GM21423 (cell line): Measurements from ENCODE around the gene USP17L27.
"Not testable (repeated sequence)": the region's sequence is repeated elsewhere in the genome, so short reads cannot be mapped to it uniquely, and the experiment has no call there.

Experiments used
- ATAC-seq: cut with Tn5 transposase; IDR thresholded peaks from one replicate; pipeline ENCODE4 v1.9.1; 2021; ENCODE audit warnings: mild to moderate bottlenecking, moderate library complexity; ENCODE audit not compliant: unreplicated experiment

Gene USP17L27, protein sequence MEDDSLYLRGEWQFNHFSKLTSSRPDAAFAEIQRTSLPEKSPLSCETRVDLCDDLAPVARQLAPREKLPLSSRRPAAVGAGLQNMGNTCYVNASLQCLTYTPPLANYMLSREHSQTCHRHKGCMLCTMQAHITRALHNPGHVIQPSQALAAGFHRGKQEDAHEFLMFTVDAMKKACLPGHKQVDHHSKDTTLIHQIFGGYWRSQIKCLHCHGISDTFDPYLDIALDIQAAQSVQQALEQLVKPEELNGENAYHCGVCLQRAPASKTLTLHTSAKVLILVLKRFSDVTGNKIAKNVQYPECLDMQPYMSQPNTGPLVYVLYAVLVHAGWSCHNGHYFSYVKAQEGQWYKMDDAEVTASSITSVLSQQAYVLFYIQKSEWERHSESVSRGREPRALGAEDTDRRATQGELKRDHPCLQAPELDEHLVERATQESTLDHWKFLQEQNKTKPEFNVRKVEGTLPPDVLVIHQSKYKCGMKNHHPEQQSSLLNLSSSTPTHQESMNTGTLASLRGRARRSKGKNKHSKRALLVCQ

DNA sequence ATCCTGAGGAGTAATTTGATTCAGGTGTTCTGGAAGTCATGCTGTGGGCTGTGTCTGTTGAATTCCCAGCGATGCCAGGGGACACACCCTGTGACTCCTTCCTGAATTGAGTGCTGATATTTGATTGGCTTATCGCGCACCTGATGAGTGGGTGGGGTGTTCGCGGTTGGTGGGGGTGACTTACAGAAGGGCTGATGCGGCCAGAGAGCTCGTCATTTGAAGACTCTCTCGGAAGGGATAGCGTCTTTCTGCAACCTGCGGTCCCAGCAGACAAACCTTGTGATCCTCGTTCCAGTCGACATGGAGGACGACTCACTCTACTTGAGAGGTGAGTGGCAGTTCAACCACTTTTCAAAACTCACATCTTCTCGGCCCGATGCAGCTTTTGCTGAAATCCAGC, at the start of gene USP17L27:
Gene USP17L27, plus strand, starts transcription at position 301 of the 400 bp plus-strand sequence. Its CDS starts 0 bp downstream, at position 301.
- not testable (repeated sequence) for ATAC-seq

DNA sequence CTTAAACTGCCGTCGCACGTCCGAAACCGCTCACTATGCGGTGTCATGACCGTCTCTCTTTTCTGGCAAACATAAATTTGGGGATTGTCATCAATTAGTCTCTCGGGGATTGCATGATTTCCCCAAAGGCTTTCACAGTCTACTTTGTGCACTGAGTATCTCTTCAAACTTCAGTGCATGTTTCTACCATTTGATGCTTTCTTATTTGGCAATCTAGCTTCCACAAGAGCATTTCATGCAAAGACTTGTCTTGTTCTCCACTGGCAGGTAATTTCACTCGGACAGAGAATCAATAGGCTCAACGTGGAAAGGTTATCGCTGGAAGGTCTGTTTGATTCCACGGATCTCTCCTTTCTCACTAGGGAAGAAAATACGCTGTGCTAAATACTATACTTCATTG, 19.8 kb upstream of the USP17L27 start:
- not testable (repeated sequence) for ATAC-seq

DNA sequence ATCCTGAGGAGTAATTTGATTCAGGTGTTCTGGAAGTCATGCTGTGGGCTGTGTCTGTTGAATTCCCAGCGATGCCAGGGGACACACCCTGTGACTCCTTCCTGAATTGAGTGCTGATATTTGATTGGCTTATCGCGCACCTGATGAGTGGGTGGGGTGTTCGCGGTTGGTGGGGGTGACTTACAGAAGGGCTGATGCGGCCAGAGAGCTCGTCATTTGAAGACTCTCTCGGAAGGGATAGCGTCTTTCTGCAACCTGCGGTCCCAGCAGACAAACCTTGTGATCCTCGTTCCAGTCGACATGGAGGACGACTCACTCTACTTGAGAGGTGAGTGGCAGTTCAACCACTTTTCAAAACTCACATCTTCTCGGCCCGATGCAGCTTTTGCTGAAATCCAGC, 19.1 kb upstream of the USP17L27 start, which contains the start of gene USP17L24:
Gene USP17L24, plus strand, starts transcription at position 301 of the 400 bp plus-strand sequence. Its CDS starts 0 bp downstream, at position 301.
- ATAC-seq, result not testable (repeated sequence)

- not testable (repeated sequence) for ATAC-seq
These were observed 14.3 kb upstream of the USP17L27 start, which contains the start of gene USP17L25 for GRCh38 chr4:9329611-9330010. USP17L25 (plus strand) TSS chr4:9329911; CDS start chr4:9329911, 0 bp downstream.

DNA sequence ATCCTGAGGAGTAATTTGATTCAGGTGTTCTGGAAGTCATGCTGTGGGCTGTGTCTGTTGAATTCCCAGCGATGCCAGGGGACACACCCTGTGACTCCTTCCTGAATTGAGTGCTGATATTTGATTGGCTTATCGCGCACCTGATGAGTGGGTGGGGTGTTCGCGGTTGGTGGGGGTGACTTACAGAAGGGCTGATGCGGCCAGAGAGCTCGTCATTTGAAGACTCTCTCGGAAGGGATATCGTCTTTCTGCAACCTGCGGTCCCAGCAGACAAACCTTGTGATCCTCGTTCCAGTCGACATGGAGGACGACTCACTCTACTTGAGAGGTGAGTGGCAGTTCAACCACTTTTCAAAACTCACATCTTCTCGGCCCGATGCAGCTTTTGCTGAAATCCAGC, 9.6 kb upstream of the USP17L27 start, which contains the start of gene USP17L26:
Gene USP17L26, plus strand, starts transcription at position 301 of the 400 bp plus-strand sequence. Its CDS starts 0 bp downstream, at position 301.
- not testable (repeated sequence) for ATAC-seq

GRCh38 chr4:9339103-9339502, 4.8 kb upstream of the USP17L27 start, which contains the start of gene USP17L5:
USP17L5 (plus strand) TSS chr4:9339403; CDS start chr4:9339403, 0 bp downstream.
- not testable (repeated sequence) for ATAC-seq

- ATAC-seq, result not testable (repeated sequence)
These were observed 4.6 kb downstream of the USP17L27 start, which contains the start of gene USP17L28 for GRCh38 chr4:9348593-9348992. USP17L28 (plus strand) TSS chr4:9348893; CDS start chr4:9348893, 0 bp downstream.

GRCh38 chr4:9350866-9351265, 6.9 kb downstream of the USP17L27 start:
- not testable (repeated sequence) for ATAC-seq

DNA sequence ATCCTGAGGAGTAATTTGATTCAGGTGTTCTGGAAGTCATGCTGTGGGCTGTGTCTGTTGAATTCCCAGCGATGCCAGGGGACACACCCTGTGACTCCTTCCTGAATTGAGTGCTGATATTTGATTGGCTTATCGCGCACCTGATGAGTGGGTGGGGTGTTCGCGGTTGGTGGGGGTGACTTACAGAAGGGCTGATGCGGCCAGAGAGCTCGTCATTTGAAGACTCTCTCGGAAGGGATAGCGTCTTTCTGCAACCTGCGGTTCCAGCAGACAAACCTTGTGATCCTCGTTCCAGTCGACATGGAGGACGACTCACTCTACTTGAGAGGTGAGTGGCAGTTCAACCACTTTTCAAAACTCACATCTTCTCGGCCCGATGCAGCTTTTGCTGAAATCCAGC, 9.4 kb downstream of the USP17L27 start, which contains the start of gene USP17L29:
Gene USP17L29, plus strand, starts transcription at position 301 of the 400 bp plus-strand sequence. Its CDS starts 0 bp downstream, at position 301.
- ATAC-seq, result not testable (repeated sequence)

- not testable (repeated sequence) for ATAC-seq
These were observed 18.9 kb downstream of the USP17L27 start, which contains the start of gene USP17L30 for GRCh38 chr4:9362829-9363228. USP17L30 (plus strand) TSS chr4:9363129; CDS start chr4:9363129, 0 bp downstream.

- ATAC-seq, result not testable (repeated sequence)
These were observed 35.9 kb downstream of the USP17L27 start for GRCh38 chr4:9379881-9380280.

- not testable (repeated sequence) for ATAC-seq
These were observed 37.1 kb downstream of the USP17L27 start for GRCh38 chr4:9381012-9381534.

GRCh38 chr4:9384126-9384525, 40.2 kb downstream of the USP17L27 start:
- ATAC-seq, result no peak

DNA sequence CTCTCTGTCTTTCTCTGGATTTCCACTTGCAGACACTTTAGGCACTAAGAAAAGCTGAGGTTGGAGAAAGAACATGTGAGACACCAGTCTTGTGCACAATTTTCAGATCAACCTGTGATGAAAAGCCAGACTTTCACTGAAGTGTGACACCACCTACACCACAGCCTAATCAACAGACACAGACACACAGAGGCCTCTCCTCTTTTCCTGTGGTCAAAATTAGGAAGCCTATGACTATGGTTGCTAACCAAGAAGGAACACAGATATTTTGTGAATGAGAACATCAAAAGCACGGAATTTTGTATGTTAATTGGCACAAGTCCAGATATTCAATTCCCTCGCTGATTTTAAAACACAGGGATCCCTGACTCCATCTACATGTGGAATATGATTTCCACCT, 45.1 kb downstream of the USP17L27 start:
- not testable (repeated sequence) for ATAC-seq
